ENCODE data around the gene FIGNL2. TPM values are rescaled to one million over a fixed set of nuclear protein-coding genes. Genes with fewer than 3 reads are reported as not detected.

The FIGNL2 gene
- total RNA-seq, 1 donor from 2014 or later: 6.7 TPM

DNA sequence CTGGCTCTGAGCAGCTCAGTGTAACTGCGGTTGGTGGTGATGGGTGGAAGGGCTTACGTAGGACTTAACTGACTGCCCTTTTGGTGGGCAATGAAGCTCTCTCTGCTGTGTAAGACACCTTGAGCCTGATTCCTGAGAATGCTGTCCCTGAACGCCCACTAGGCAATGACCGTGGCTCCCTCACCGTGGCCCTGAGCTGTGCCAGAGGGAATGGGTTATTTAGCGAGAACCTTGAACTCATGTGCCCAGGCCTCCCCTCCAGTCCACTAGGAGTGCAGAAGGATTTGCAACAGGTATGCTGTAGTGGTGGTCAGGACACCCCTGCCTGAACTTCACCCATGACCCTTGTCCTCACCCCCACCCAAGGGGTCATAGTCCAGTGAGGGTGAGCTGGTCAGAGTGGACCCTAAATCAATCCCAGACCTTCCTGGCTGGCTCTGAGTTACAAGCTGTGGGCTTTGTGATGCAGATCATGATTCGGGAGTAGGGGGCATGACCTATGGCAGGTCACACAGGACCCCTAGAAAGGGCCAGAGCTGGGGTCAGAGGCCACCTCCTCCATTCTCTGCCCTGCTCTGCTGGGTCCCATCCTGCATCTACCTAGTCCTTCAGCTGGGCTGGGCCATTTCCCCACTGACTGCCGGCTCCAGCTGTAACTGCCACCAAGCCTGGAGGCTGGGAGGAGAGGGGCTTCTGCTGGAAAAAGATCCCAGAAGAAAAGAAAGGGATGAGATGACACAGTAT, 24.9 kb upstream of the FIGNL2 start:
- no peaks in the 10 kb centered on the region for H3K9me3 Mint-ChIP-seq (ENCODE audit: unreplicated experiment)
- Histone ChIP-seq H3K36me3 (ENCODE audit: insufficient read depth, low read length) (no peaks in the 10 kb centered on the region), H3K27ac (ENCODE audit: low read depth, low read length) (no peak overlapping the region), H4K20me1 (ENCODE audit: insufficient read depth, low read length) (no peaks in the 10 kb centered on the region), H3K27me3 (ENCODE audit: insufficient read depth, low read length) (peaks cover 2% of the 10 kb centered on the region), H3K4me1 (ENCODE audit: insufficient read depth, low read length) (peaks cover 15% of the 10 kb centered on the region), H3K9me3 (ENCODE audit: insufficient read depth, low read depth, low read length) (no peaks in the 10 kb centered on the region), H2AFZ (ENCODE audit: low read depth, low read length) (no peak overlapping the region), H3K9ac (ENCODE audit: low read length) (no peak overlapping the region), H3K4me2 (ENCODE audit: low read length) (no peak overlapping the region), H3K4me3 (ENCODE audit: insufficient read depth, low read depth, low read length) (no peak overlapping the region), H3K79me2 (ENCODE audit: insufficient read depth, low read length) (no peaks in the 10 kb centered on the region)
- DNase-seq (ENCODE audit: low read depth) (no peak), FAIRE-seq (no peak)
- peaks cover 43% of the 10 kb centered on the region for H3K27me3 Mint-ChIP-seq (ENCODE audit: low read depth, unreplicated experiment)
- H3K36me3 Mint-ChIP-seq (ENCODE audit: low read depth, unreplicated experiment): no peaks in the 10 kb centered on the region
- no peak overlapping the region for H3K4me3 Mint-ChIP-seq (ENCODE audit: unreplicated experiment)
- H3K4me1 Mint-ChIP-seq (ENCODE audit: low read depth, unreplicated experiment): peaks cover 10% of the 10 kb centered on the region
- TF ChIP-seq, protein P1, sequence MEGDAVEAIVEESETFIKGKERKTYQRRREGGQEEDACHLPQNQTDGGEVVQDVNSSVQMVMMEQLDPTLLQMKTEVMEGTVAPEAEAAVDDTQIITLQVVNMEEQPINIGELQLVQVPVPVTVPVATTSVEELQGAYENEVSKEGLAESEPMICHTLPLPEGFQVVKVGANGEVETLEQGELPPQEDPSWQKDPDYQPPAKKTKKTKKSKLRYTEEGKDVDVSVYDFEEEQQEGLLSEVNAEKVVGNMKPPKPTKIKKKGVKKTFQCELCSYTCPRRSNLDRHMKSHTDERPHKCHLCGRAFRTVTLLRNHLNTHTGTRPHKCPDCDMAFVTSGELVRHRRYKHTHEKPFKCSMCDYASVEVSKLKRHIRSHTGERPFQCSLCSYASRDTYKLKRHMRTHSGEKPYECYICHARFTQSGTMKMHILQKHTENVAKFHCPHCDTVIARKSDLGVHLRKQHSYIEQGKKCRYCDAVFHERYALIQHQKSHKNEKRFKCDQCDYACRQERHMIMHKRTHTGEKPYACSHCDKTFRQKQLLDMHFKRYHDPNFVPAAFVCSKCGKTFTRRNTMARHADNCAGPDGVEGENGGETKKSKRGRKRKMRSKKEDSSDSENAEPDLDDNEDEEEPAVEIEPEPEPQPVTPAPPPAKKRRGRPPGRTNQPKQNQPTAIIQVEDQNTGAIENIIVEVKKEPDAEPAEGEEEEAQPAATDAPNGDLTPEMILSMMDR (IDR thresholded peaks at IDR 0.05; ENCODE audit: insufficient read depth, low read depth, low read length): no peak
- no peak for TF ChIP-seq EZH2 (IDR thresholded peaks at IDR 0.05; ENCODE audit: insufficient read depth, low read length)
- no peak overlapping the region for H3K27ac Mint-ChIP-seq (ENCODE audit: unreplicated experiment)

DNA sequence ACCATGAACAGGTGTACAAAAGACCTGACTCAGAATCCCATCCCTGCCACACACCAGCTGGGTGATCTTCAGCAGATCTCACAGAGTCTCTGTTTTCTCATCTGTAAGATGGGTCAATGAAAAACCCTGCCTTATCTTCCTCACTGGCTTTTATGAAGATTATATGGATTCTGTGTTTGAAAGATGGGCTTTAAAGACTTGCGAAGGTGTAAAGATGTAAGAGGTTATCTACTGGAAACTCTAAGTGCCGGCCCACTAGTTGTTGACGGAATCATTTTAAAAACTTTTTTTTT, 24.1 kb upstream of the FIGNL2 start:
- Mint-ChIP-seq H3K4me3 (ENCODE audit: unreplicated experiment) (no peak overlapping the region), H3K36me3 (ENCODE audit: low read depth, unreplicated experiment) (no peaks in the 10 kb centered on the region), H3K9me3 (ENCODE audit: unreplicated experiment) (no peaks in the 10 kb centered on the region), H3K27me3 (ENCODE audit: low read depth, unreplicated experiment) (peaks cover 50% of the 10 kb centered on the region), H3K27ac (ENCODE audit: unreplicated experiment) (no peak overlapping the region), H3K4me1 (ENCODE audit: low read depth, unreplicated experiment) (peaks cover 10% of the 10 kb centered on the region)
- H3K27ac ChIP-seq (ENCODE audit: low read depth, low read length): no peak overlapping the region
- H3K4me2 ChIP-seq (ENCODE audit: low read length): no peak overlapping the region
- DNase-seq (ENCODE audit: low read depth) (no peak), FAIRE-seq (no peak)
- H3K4me1 ChIP-seq (ENCODE audit: insufficient read depth, low read length): peaks cover 15% of the 10 kb centered on the region
- no peak overlapping the region for H2AFZ ChIP-seq (ENCODE audit: low read depth, low read length)
- H3K27me3 ChIP-seq (ENCODE audit: insufficient read depth, low read length): peaks cover 2% of the 10 kb centered on the region
- TF ChIP-seq, protein P1 (IDR thresholded peaks at IDR 0.05; ENCODE audit: insufficient read depth, low read depth, low read length): no peak
- no peak for TF ChIP-seq EZH2 (IDR thresholded peaks at IDR 0.05; ENCODE audit: insufficient read depth, low read length)
- no peak overlapping the region for H3K4me3 ChIP-seq (ENCODE audit: insufficient read depth, low read depth, low read length)
- no peaks in the 10 kb centered on the region for H3K9me3 ChIP-seq (ENCODE audit: insufficient read depth, low read depth, low read length)
- no peak overlapping the region for H3K9ac ChIP-seq (ENCODE audit: low read length)
- H4K20me1 ChIP-seq (ENCODE audit: insufficient read depth, low read length): no peaks in the 10 kb centered on the region
- H3K79me2 ChIP-seq (ENCODE audit: insufficient read depth, low read length): no peaks in the 10 kb centered on the region
- H3K36me3 ChIP-seq (ENCODE audit: insufficient read depth, low read length): no peaks in the 10 kb centered on the region

DNA sequence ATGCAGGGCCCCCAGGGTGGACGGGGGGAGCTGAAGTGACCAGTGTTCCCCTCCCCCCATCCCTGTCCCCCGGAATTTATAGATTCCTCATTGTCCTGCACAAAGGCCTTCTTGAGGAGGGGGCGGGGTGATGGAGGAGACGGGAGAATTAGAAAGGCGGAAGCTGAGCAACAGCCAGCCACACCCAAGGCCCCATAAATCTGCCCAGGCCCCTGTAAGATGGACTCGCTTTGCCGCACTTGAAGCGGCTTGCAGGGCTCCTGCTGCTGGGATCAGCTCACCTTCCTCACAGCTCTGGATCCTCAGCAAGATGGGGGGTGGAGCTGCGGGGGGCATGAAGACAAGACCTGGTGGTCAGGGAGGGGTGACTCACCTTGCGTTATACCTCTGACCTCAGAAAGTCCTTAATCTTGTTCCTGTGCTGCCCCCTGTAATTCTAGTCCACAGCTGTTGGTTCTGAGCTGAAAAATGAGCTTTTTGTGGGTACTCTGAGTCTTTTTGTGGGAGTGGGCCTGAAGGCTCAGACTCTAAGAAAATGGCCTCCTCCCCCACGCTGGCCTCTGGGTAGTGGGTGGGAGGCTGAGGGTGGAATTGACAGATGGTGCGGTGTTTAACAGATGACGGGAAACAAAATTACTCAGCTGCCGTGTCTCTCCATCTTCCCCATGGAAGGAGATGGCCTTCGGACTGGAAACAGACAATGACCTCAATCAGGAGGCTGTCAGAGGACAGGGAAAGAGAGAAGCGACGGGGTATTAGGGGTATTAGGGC, 23.6 kb upstream of the FIGNL2 start:
- Mint-ChIP-seq H3K27ac (ENCODE audit: unreplicated experiment) (no peak overlapping the region), H3K4me3 (ENCODE audit: unreplicated experiment) (no peak overlapping the region), H3K4me1 (ENCODE audit: low read depth, unreplicated experiment) (peaks cover 10% of the 10 kb centered on the region), H3K27me3 (ENCODE audit: low read depth, unreplicated experiment) (peaks cover 55% of the 10 kb centered on the region), H3K9me3 (ENCODE audit: unreplicated experiment) (no peaks in the 10 kb centered on the region), H3K36me3 (ENCODE audit: low read depth, unreplicated experiment) (no peaks in the 10 kb centered on the region)
- no peak overlapping the region for H3K27ac ChIP-seq (ENCODE audit: low read depth, low read length)
- H3K79me2 ChIP-seq (ENCODE audit: insufficient read depth, low read length): no peaks in the 10 kb centered on the region
- H3K9ac ChIP-seq (ENCODE audit: low read length): no peak overlapping the region
- H3K36me3 ChIP-seq (ENCODE audit: insufficient read depth, low read length): no peaks in the 10 kb centered on the region
- H2AFZ ChIP-seq (ENCODE audit: low read depth, low read length): no peak overlapping the region
- TF ChIP-seq EZH2 (IDR thresholded peaks at IDR 0.05; ENCODE audit: insufficient read depth, low read length): no peak
- TF ChIP-seq, protein P1 (IDR thresholded peaks at IDR 0.05; ENCODE audit: insufficient read depth, low read depth, low read length): no peak
- no peaks in the 10 kb centered on the region for H3K9me3 ChIP-seq (ENCODE audit: insufficient read depth, low read depth, low read length)
- DNase-seq (ENCODE audit: low read depth): no peak
- H3K4me3 ChIP-seq (ENCODE audit: insufficient read depth, low read depth, low read length): no peak overlapping the region
- FAIRE-seq: no peak
- peaks cover 4% of the 10 kb centered on the region for H3K27me3 ChIP-seq (ENCODE audit: insufficient read depth, low read length)
- no peaks in the 10 kb centered on the region for H4K20me1 ChIP-seq (ENCODE audit: insufficient read depth, low read length)
- H3K4me1 ChIP-seq (ENCODE audit: insufficient read depth, low read length): peaks cover 15% of the 10 kb centered on the region
- no peak overlapping the region for H3K4me2 ChIP-seq (ENCODE audit: low read length)
